MM.1S (cell line): ENCODE measurements around the gene IL19.

Experiments
- CTCF ChIP-seq: fragments of 300-600 bp; sonication (generic); IDR thresholded peaks from 2 replicates; pipeline ENCODE4 v1.5.1; 2016; ENCODE audit warnings: antibody characterized with exemption, low read length, mixed read lengths
- EZH2 ChIP-seq: fragments of 300-600 bp; sonication (generic); optimal IDR thresholded peaks from 2 replicates; pipeline ENCODE3; 2017; ENCODE audit warnings: low read depth, mild to moderate bottlenecking, antibody characterized with exemption, low read length, mixed read lengths
- EZH2phosphoT487 ChIP-seq: fragments of 300-600 bp; sonication (generic); IDR thresholded peaks from 2 replicates; pipeline ENCODE4 v1.6.1; 2018; ENCODE audit warnings: antibody characterized with exemption, low read length

DNA sequence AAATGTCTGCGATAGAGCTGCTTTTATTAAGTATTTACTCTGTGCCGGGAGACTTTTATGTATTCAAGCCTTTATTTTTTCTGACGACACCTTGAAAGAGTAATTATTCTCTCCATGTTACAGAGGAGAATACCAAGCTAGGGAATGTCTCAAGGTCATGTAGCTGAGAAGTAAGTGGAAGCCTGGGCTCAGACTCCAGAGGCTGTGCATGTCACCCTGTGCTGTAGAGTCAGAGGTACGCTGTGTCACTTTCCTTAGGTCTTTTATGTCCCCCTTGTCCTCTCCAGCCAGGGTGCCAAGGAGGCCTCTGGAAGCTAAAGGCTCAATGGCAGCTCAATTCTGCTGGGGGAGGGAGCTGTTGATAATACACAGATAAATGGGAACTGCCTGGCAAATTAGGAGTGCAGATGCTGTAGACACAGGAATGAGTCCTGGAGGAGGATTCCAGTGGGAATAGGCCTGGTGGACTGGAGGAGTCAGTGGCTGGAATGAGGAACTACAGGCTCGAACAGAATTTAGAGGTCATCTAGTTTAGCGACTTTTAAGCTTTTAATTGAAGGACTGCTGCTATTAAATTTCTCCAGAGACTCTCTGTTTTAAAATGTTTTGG is 9.3 kb upstream of the IL19 start:
- no peak for TF ChIP-seq EZH2
- no peak for TF ChIP-seq CTCF
- TF ChIP-seq EZH2phosphoT487, result no peak
